Right ventricle myocardium superior (tissue), 1 donor: Measurements from ENCODE around the gene RASGEF1B. TPM values are rescaled to one million over a fixed set of nuclear protein-coding genes. Genes with fewer than 3 reads are reported as not detected.
A peak's percentile ranks its signal among the peaks of the same experiment; 100 is the strongest.
"Not testable (repeated sequence)": the region's sequence is repeated elsewhere in the genome, so short reads cannot be mapped to it uniquely, and the experiment has no call there.

Experiments
- ATAC-seq: fragments of 200-7000 bp; cut with Tn5 transposase; one replicate; pipeline ENCODE4 v1.9.1; 2020; ENCODE audit warnings: mild to moderate bottlenecking; ENCODE audit not compliant: poor library complexity
- DNase-seq: peaks from one replicate; pipeline ENCODE4 v3.0.0-alpha.2; 2020
- intact Hi-C: fragments of 100-400 bp; cut with DNase I; formaldehyde crosslinking; loops from one replicate; pipeline ENCODE4 v1.11.2; 2022
- total RNA-seq: library from RNA; stranded (reverse); fragmentation: NEBNext Ultra II Directional; extraction: Animal tissue kit (Norgen Biotek cat#: 25700); gene quantifications from one replicate; pipeline ENCODE4 v1.2.1, GENCODE V29; 2021
- donor health status: DM: no; HTN: yes; CAD: no; lungs with severe emphysema.

Gene RASGEF1B
- total RNA-seq, 1 donor from 2014 or later: 3.3 TPM

DNA sequence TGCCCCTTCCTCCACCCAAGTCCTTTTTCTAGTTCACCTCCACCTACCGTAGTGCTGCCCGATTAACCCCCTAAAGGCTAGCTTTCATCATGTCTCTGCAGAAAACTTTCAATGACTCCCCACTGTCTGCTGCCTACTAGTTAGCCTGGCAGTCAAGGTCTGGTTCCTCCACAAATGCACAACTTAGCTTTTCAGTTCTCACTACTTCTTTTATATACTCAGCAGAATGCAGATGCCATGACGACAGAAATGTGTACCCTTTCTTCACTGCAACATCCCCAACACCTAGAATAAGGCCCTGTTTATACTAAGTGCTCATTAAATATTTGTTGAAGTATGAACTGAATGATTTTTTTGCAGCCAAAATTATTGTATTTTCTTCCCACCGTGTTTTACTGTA lies 30.9 kb upstream of the RASGEF1B start:
- ATAC-seq (no peak), DNase-seq (no peak)
- intact Hi-C loops: no loop called here

DNA sequence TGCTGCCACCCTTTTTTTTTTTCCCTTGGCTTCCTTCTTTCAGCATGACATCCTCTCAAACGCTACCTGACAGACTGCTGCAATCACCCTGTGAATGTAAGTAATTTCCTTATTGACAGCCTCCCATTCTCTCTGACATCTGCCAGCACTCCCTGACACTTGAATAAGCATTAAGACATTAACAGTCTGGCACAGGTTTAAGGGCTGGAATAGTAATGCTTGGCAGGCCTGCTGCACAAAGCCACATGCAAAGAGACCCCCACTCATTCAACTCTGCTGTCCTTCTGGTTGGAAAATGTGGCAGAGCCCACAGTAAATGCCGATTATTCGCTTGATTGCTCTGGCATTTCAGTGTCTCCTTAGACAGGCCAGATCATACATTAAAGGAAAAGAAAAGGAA lies 28.1 kb upstream of the RASGEF1B start:
- DNase-seq: no peak
- intact Hi-C loops: no loop called here

DNA sequence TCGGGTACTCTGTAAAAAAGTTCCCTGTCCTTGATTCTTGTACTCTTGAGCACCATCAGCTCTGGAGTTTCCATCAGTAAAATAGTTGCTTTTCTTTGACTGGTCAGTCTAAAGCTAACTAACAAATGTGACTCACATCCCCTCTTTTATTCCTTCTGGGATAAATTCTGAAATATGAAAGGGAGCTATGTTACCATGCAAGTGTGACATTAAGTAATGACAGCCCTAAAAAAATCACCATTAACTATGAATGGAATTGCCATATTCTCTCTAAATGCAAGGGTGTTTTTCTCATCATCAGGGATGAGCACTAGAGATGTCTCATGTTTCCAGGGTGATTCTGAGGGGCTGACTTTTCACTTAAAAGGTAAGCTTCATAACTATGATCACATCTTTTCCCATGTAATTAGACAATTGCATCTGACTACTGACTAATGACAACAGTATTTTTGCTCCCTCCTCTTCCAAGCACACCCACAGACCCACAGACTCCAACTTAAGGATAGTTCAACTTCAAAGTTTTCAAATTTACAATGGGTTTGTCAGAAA lies 26.9 kb upstream of the RASGEF1B start:
- intact Hi-C loops: no loop called here
- no peak for ATAC-seq
- DNase-seq: no peak

More for the DNA sequence above, 28.1 kb upstream of the RASGEF1B start:
- no peak for ATAC-seq

DNA sequence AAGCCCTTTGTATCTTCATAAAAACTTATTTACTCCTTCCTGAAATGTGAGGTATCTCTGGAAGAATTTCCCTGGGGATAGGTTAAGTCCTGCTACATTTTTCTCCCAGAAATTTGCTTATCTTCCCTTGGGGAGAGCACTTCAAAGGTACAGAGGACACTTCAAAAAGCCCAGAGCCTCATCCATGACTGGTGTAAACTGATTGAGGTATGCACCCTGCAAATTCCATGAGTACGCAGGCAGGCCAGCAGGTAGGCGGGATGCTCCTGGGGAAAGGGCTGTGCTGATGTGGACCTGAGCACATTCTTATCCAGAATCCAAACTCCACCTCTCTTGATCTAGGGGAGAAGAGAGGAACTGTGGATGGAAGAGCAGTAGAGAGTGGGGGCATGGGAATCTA lies 26.3 kb upstream of the RASGEF1B start:
- ATAC-seq (no peak), DNase-seq (no peak)
- intact Hi-C loops: no loop called here

DNA sequence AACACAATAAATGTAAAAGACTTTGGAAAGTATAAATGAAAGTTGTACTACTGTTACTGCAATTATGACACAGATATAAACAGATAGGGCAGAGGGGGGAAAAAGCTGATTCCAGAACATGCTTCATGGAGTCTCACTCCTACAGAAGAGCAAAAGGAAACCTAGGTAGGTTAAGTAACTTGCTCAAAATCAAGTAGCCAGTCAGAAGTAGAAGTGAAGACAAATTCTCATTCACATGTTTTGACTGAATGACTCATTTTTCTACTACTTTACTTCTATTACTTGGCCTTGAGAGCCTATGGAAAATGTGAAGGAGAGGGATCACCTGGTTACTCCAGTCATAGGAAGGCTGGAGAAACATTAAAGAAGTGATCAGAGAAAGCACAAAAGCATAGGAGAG lies 23.6 kb upstream of the RASGEF1B start:
- ATAC-seq (no peak), DNase-seq (no peak)
- intact Hi-C loops: no loop called here

DNA sequence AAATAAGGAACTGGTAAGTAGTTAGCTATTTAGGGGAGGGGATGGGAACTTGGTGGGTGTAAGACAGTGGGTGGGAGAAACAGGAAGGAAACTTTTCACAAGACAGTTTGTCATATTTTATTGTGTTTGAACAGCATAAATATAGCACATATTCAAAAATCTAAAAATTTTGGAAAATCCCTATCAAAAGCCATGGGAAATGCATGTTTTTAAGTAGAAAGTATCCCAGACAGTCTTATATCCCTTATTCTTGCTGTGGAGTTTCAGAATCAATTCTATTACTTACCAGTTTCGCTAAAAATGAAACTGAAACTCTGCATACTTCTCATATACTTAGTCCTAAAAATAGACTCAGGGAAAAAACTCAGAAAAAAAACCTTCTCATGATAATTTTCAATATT lies 22.3 kb upstream of the RASGEF1B start:
- ATAC-seq: no peak
- intact Hi-C loops: no loop called here
- no peak for DNase-seq

DNA sequence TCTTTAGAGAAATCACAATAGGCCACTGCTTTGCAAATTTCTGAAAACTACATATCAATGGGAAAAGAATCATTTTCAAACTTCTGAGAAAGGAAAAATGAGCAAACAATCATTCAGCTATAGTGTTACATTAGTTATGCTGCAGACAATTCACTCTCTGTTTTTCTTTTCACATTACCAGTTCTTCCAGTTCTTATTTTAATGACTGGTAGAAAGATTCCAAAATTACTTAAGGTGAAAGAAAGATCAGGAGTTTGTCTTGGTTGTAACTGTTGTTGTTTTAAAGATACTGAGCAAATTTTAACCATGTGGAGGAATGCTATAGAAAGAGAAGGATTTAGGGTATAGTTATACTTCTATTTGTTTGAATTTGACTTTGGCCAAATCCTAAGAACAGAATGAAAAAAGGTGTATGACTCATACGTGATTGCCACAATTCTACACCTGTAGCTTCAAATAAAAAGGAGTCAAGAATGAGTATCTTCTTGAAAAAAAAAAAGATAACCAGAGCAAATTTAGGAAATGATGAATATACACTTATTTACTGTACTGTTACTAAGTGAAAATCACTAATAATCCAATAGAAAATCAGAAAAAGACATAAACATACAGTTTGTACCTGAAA lies 21.0 kb upstream of the RASGEF1B start:
- intact Hi-C loops: no loop called here

DNA sequence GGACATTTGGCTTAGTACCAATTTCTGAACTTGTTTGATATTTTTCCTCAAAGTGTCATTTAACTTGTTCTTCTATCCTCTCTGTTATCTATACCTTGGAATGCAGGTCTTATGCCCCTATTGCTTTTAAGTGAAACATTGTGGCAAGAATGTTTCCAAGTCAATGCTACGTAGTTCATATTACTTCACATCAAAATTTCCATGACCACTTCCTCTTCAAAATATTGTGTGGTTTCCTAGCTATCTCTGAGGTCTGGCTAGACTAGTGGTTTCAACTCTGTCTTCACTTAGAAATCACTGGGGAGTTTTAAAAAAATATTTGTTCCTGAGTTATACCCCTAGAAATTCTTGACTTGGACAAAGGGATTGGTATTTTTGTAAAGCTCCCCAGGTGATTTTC lies 20.2 kb upstream of the RASGEF1B start:
- intact Hi-C loops: no loop called here
- ATAC-seq: peak; percentile 60
- no peak for DNase-seq

More for the DNA sequence above, 21.0 kb upstream of the RASGEF1B start:
- DNase-seq: no peak
- no peak for ATAC-seq

DNA sequence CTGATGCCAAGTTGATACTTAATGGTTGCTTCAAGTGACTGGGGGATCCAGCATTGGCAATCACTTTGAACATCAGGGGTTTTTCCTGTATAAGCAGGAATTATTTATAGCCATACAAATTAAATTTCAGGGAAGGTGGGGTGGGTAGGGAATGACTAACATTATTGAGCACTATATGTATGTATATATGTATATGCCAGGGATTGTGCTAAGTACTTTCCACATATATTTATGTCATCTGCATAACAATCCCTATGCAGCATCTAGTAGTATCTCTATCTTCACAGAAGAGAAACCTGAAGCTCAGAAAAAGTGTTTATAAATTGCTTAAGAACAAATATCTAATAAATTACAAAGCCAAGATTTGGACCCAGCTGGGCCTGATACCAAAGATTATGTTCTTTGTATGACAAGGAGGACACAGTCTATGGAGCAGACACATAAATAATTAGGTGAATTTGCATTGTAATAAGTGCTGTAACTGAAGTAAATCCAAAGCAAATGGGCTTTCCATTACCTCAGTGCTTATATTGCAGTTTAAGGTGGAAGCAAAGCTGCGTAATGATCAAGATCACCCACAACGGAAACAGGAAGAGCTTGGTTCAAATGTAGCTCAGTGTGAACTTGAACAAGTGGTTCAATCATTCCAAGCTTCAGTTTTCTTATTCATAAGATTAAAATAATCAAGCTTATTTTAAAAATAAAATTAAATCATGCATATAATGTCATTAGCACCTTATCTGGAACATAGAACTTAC lies 18.9 kb upstream of the RASGEF1B start:
- intact Hi-C loops: no loop called here
- ATAC-seq: no peak
- no peak for DNase-seq

DNA sequence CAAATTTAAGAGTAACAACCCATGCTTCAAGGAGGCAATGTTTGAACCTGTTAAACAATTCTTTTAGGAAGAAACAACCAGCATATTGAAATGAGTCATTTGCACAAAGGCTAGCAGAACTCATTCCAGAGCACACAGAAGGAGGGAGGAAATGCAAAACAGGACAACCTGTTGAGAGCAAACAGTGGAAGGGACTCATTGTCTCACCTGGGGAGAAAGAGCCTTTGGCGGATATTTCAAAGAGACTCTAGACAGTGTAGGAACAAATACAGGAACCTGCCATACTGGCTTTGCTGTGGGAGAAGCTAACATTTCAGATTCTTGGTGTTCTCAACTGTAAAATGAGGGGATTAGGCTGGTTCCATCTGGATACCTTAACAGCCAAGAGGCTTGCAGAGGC lies 14.8 kb upstream of the RASGEF1B start:
- no peak for ATAC-seq
- DNase-seq: no peak
- intact Hi-C loops: no loop called here

DNA sequence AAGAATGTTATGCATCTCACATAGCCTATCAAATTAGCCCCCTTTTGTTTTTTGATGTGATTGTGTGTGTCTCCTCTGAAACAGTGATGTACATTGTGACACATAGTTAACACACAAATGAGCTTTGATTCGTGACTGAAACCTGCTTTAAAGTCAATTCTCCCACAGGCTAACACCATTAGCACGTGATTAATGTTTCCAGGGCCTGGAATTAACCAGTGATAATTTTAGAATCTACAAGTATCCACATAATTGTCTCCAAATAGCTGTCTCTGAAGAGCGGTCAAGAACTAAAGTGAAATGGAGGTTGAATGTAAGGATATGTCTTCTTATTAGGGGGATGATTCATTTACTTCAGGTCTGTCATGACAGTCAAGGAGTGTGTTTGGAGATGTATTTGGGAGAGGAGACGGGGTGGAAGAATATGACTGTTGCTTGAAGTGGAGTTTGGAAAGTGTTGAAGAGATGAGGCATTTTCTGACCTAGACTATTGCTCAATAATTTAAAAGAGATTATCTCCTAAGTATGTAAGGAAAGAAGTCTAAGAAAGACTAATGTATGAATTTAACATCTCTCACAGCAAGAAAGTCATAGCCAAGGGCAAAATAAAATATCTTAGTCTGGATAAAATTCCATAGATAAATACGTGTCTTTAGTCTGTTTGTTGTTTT lies 13.7 kb upstream of the RASGEF1B start:
- intact Hi-C loops: no loop called here
- DNase-seq: no peak
- ATAC-seq: peak; percentile 34

DNA sequence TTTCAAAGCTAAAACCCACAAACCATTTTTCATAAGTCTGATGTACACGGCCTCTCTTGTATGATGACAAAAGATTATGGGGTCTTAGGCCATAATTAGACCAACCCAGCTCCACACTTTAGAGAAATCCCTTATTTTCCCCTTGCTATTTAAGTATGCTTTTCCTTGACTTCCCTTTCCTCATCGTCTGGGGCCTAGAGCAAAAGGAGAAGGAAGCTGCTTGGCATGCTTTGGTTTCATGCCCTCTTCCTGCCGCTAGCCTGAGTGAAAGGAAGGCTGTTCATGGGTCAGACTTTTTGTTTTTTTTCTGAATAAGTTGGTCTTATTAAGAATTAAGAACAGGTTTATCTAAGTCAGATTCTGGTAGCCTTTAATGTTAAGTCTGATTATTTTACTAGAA lies 10.6 kb upstream of the RASGEF1B start:
- ATAC-seq: no peak
- DNase-seq: no peak
- intact Hi-C loops: no loop called here

DNA sequence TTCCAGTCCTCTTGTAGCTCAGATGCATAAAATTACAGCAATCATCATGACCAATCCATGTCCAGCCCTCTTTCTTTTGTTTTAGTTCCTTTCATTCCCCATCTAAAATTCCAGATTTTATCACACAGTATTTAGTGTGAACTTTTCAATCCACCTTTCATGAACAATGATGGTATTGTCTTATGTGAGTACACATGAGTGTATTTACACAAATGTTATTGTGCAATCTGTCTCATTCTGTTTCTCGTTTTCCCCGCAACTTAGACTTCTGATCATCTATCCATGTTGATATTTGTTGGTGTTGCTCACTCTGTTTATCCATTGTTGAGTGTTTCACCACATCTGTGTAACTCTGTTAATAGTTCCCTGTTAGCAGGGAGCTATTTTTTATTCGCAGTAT lies 9.4 kb upstream of the RASGEF1B start:
- ATAC-seq (no peak), DNase-seq (no peak)
- intact Hi-C loops: no loop called here

DNA sequence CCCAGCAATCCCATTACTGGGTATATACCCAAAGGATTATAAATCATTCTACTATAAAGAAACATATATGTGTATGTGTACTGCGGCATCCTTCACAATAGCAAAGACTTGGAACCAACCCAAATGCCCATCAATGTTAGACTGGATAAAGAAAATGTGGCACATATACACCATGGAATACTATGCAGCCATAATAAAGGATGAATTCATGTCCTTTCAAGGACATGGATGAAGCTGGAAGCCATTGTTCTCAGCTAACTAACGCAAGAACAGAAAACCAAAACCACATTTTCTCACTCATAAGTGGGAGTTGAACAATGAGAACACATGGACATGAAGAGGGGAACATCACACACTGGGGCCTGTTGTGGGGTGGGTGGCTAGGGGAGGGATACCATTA lies 7.9 kb upstream of the RASGEF1B start:
- DNase-seq, intact Hi-C loops, ATAC-seq: not testable (repeated sequence)

DNA sequence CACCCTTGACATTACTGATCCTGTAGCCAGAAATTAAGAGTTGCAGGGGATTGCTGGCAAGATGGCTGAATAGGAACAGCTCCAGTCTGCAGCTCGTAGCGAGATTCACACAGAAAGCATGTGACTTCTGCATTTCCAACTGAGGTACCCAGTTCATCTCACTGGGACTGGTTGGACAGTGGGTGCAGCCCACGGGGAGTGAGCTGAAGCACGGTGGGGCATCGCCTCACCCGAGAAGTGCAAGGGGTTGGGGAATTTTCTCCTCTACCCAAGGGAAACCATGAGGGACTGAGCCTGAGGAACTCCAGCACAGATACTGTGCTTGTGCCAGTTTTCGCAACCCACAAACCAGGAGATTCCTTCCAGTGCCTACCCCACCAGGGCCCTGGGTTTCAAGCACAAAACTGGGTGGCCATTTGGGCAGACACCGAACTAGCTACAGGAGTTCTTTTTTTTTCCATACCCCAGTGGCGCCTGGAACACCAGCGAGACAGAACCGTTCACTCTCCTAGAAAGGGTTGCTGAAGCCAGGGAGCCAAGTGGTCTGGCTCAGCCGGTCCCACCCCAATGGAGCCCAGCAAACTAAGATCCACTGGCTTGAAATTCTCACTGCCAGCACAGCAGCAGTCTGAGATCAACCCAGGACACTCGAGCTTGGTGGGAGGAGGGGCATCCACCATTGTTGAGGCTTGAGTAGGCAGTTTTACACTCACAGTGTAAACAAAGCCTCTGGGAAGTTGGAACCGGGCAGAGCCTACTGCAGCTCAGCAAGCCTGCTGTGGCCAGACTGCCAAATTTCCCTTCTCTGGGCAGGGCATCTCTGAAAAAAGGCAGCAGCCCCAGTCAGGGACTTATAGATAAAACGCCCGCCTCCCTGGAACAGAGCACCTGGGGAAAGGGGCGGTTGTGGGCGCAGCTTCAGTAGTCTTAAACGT lies 1.9 kb upstream of the RASGEF1B start:
- DNase-seq, ATAC-seq, intact Hi-C loops: not testable (repeated sequence)

DNA sequence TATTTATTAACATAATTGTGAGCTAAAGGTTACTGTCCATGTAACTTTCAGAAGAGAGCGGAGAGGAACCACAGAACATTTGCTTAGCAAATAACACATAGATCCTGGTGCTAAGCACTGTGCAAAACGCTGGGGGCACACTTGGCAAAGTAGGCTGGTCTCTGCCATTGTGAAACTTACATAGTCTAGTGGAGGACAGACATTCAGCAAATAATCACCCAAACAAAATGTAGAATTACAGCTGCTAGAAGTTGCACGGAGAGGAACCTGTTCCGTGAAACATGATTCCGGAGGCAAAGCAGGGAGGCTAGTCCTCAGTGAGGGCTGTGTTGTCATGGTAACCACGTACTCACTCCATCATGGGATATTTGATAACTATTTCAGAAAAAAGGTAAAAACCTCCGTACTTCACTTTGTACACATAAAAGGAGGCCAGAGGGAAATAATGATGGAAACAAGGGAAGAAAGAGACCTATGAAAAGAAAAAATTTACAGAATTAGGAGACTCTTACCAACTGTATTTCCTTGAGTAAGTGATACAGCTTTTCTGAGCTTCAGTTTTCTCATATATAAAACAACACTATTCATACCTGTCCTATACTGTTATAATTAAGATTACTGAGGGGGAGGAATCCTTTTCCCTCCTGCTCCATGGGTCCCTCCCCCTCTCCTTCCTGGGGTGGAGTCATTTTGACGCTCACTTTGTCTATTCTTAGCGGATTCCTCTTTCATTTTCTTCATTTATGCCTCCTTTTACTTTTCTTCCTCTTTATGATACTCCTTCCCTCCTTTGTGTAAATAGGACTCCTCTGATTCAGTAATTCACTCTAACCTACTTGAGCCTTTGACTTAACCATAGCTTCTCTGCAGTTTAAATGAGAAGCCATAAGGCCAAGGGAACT lies 825 bp upstream of the RASGEF1B start:
- intact Hi-C loops: no loop called here
- peak; percentile 47 for DNase-seq
- ATAC-seq: peak; percentile 44

DNA sequence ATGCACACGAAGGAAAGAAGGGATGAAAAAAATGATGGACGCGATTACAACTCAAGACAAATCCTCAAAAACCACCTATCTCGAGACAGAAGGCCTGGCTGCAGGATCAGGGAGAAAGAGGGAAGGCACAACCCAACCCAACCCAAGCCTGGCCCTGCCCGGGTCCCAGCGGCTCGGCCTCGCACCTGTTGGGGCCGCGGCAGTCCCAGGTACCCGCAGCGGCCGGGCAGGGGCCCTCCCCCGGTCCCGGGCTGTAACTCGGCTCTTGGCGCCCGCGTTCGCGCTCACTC lies 464 bp downstream of the RASGEF1B start:
- no peak for DNase-seq
- intact Hi-C loops: no loop called here
- peak; percentile 36 for ATAC-seq
